Breast epithelium (tissue), 4 donors: Measurements from ENCODE around the gene MINDY4. TPM values are rescaled to one million over a fixed set of nuclear protein-coding genes. Genes with fewer than 3 reads are reported as not detected.

Experiments
- DNase-seq, 2 donors: peaks; one replicate each; pipeline ENCODE4 v3.0.0-alpha.2; 2019; ENCODE audit warnings: low spot score in 2 of 2
- H3K27ac ChIP-seq, 2 donors: fragments of 200-600 bp; sonication (generic) in 1 of 2; one replicate each; pipeline ENCODE4 v1.5.1; 2016 to 2019; ENCODE audit warnings: mild to moderate bottlenecking in 1 of 2
- H3K27me3 ChIP-seq, 2 donors: fragments of 200-600 bp; sonication (generic) in 1 of 2; one replicate each; pipeline versions ENCODE4 v1.5.1 to v1.6.0; 2017 to 2019; ENCODE audit warnings: control low read depth in 1 of 2, mild to moderate bottlenecking in 1 of 2
- H3K36me3 ChIP-seq: fragments of 200-600 bp; one replicate; pipeline ENCODE4 v1.5.1; 2019
- H3K4me1 ChIP-seq, 2 donors: fragments of 200-600 bp; sonication (generic); one replicate each; pipeline ENCODE4 v1.5.1; 2016 to 2019; ENCODE audit warnings: control low read depth in 1 of 2
- H3K4me3 ChIP-seq, 3 donors: fragments of 200-600 bp; sonication (generic); 1 replicate in 2 of 3; 2 replicates in 1 of 3; pipeline ENCODE4 v1.5.1; 2016 to 2019; ENCODE audit warnings: mild to moderate bottlenecking in 3 of 3, moderate library complexity in 2 of 3
- H3K9me3 ChIP-seq, 2 donors: fragments of 200-600 bp; sonication (generic) in 1 of 2; one replicate each; pipeline ENCODE4 v1.5.1; 2016 to 2019; ENCODE audit warnings: control low read depth in 1 of 2
- POLR2A ChIP-seq: fragments of 450-650 bp; IDR thresholded peaks from one replicate; pipeline ENCODE4 v1.6.1; 2016; ENCODE audit warnings: antibody characterized with exemption, mild to moderate bottlenecking, moderate library complexity
- POLR2AphosphoS5 ChIP-seq, 3 donors: sonication (generic); formaldehyde crosslinking; IDR thresholded peaks; one replicate each; pipeline ENCODE4 v1.6.1; 2017; ENCODE audit warnings: antibody characterized with exemption in 3 of 3
- intact Hi-C: fragments of 100-400 bp; cut with DNase I; formaldehyde crosslinking; loops from one replicate; pipeline ENCODE4 v1.15.1; 2023; ENCODE audit warnings: low total_unique reads
- total RNA-seq, 3 donors: library from RNA; depleted of rRNA; stranded (reverse); fragments of >200 nt; gene quantifications; one replicate each; pipeline ENCODE4 v1.1.0, GENCODE V29; 2016
- TF ChIP-seq, protein P1 (sequence below), 3 donors: fragments of 450-650 bp; IDR thresholded peaks; one replicate each; pipeline ENCODE4 v1.5.1; 2016 to 2017; ENCODE audit warnings: antibody characterized with exemption in 3 of 3, mild to moderate bottlenecking in 3 of 3, moderate library complexity in 3 of 3

Gene MINDY4
- total RNA-seq, 3 donors from 2014 or later: 5.6 to 14.9 (median 13.8) TPM

- intact Hi-C loops: no loop called here
- no peak for DNase-seq
- H3K4me3 ChIP-seq: no peak overlapping the region
- H3K36me3 ChIP-seq: no peaks in the 10 kb centered on the region
- no peaks in the 10 kb centered on the region for H3K4me1 ChIP-seq
- TF ChIP-seq POLR2AphosphoS5 (IDR thresholded peaks at IDR 0.05) (peak in 1 of 3 donors; percentile 13), POLR2A (no peak)
- H3K9me3 ChIP-seq: peaks cover 0 to 4% of the 10 kb centered on the region in 2 donors
- no peaks in the 10 kb centered on the region for H3K27me3 ChIP-seq
- peak overlapping the region; percentile 29 to 78 for H3K27ac ChIP-seq
Measured at GRCh38 chr7:30750683-30751650, 20.2 kb upstream of the MINDY4 start.

GRCh38 chr7:30751696-30752273 is 19.4 kb upstream of the MINDY4 start, which contains the start of gene INMT:
TSS of gene INMT (plus strand) at chr7:30752135. CDS start at chr7:30752151, 16 bp downstream.
- Histone ChIP-seq H3K36me3 (no peaks in the 10 kb centered on the region), H3K27me3 (no peaks in the 10 kb centered on the region), H3K27ac (peak within 1 kb of the TSS; percentile 29 to 78), H3K4me1 (no peaks in the 10 kb centered on the region), H3K9me3 (peaks cover 0 to 4% of the 10 kb centered on the region in 2 donors), H3K4me3 (peak within 1 kb of the TSS; percentile 32 to 36 (median 36))
- TF ChIP-seq, protein P1, sequence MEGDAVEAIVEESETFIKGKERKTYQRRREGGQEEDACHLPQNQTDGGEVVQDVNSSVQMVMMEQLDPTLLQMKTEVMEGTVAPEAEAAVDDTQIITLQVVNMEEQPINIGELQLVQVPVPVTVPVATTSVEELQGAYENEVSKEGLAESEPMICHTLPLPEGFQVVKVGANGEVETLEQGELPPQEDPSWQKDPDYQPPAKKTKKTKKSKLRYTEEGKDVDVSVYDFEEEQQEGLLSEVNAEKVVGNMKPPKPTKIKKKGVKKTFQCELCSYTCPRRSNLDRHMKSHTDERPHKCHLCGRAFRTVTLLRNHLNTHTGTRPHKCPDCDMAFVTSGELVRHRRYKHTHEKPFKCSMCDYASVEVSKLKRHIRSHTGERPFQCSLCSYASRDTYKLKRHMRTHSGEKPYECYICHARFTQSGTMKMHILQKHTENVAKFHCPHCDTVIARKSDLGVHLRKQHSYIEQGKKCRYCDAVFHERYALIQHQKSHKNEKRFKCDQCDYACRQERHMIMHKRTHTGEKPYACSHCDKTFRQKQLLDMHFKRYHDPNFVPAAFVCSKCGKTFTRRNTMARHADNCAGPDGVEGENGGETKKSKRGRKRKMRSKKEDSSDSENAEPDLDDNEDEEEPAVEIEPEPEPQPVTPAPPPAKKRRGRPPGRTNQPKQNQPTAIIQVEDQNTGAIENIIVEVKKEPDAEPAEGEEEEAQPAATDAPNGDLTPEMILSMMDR (IDR thresholded peaks at IDR 0.05): no peak
- TF ChIP-seq POLR2A (no peak), POLR2AphosphoS5 (IDR thresholded peaks at IDR 0.05) (no peak)
- intact Hi-C loops: no loop called here
- DNase-seq: no peak

GRCh38 chr7:30752484-30752883 is 18.7 kb upstream of the MINDY4 start:
- no peaks in the 10 kb centered on the region for H3K36me3 ChIP-seq
- no peaks in the 10 kb centered on the region for H3K27me3 ChIP-seq
- H3K4me1 ChIP-seq: no peaks in the 10 kb centered on the region
- no peak for DNase-seq
- no peak for TF ChIP-seq POLR2AphosphoS5 (IDR thresholded peaks at IDR 0.05)
- TF ChIP-seq, protein P1 (IDR thresholded peaks at IDR 0.05): no peak
- no peak for TF ChIP-seq POLR2A
- intact Hi-C loops: no loop called here
- peak overlapping the region; percentile 29 to 78 for H3K27ac ChIP-seq
- H3K9me3 ChIP-seq: peaks cover 0 to 4% of the 10 kb centered on the region in 2 donors
- H3K4me3 ChIP-seq: peak overlapping the region; percentile 10 to 36 (median 36)

- intact Hi-C loops: no loop called here
- H3K4me1 ChIP-seq: no peaks in the 10 kb centered on the region
Measured at GRCh38 chr7:30752979-30753378, 18.2 kb upstream of the MINDY4 start.

GRCh38 chr7:30754315-30754877 is 16.8 kb upstream of the MINDY4 start:
- H3K27me3 ChIP-seq: no peaks in the 10 kb centered on the region
- no peak overlapping the region for H3K4me3 ChIP-seq
- intact Hi-C loops: no loop called here
- no peaks in the 10 kb centered on the region for H3K4me1 ChIP-seq
- H3K9me3 ChIP-seq: peaks cover 0 to 4% of the 10 kb centered on the region in 2 donors
- H3K36me3 ChIP-seq: no peaks in the 10 kb centered on the region
- H3K27ac ChIP-seq: peak overlapping the region in 1 of 2 donors; percentile 78
- TF ChIP-seq, protein P1 (IDR thresholded peaks at IDR 0.05): no peak
- no peak for TF ChIP-seq POLR2AphosphoS5 (IDR thresholded peaks at IDR 0.05)
- no peak for TF ChIP-seq POLR2A
- DNase-seq: no peak

More at GRCh38 chr7:30752979-30753378, 18.2 kb upstream of the MINDY4 start:
- H3K27ac ChIP-seq: peak overlapping the region; percentile 29 to 78
- H3K27me3 ChIP-seq: no peaks in the 10 kb centered on the region
- H3K36me3 ChIP-seq: no peaks in the 10 kb centered on the region
- peaks cover 0 to 4% of the 10 kb centered on the region in 2 donors for H3K9me3 ChIP-seq
- DNase-seq: peak in 1 of 2 donors; percentile 61
- H3K4me3 ChIP-seq: peak overlapping the region; percentile 32 to 36 (median 36)
- peak in 1 of 3 donors; percentile 58 for TF ChIP-seq POLR2AphosphoS5 (IDR thresholded peaks at IDR 0.05)
- TF ChIP-seq, protein P1 (IDR thresholded peaks at IDR 0.05): no peak
- no peak for TF ChIP-seq POLR2A
